HL-60/S4 (cell line): ENCODE measurements around the gene ACAD11.

Experiments
- in situ Hi-C: fragments of 300-500 bp; cut with MboI; formaldehyde crosslinking; loops from 2 replicates; pipeline ENCODE4 v1.14.3; 2022; ENCODE audit warnings: low sequenced_read_pairs

The ACAD11 gene

GRCh38 chr3:132659365-132660051 lies at the start of gene ACAD11:
Gene ACAD11, minus strand, starts transcription at chr3:132659809. Its CDS starts 58 bp downstream, at chr3:132659751.
- in situ Hi-C loops, result loop anchor here (10.0 kb wide), 1 partner anchor 115 kb away; no protein-coding TSS in a partner anchor

GRCh38 chr3:132703733-132704132 lies 44.1 kb upstream of the ACAD11 start:
- in situ Hi-C loops, result no loop called here

- in situ Hi-C loops, result no loop called here
Observed at GRCh38 chr3:132695422-132695821, 35.8 kb upstream of the ACAD11 start.

GRCh38 chr3:132694991-132695390 lies 35.4 kb upstream of the ACAD11 start:
- in situ Hi-C loops, result no loop called here

- in situ Hi-C loops, result no loop called here
Observed at GRCh38 chr3:132690040-132690439, 30.4 kb upstream of the ACAD11 start.

GRCh38 chr3:132682201-132682600 lies 22.6 kb upstream of the ACAD11 start:
- in situ Hi-C loops, result no loop called here

GRCh38 chr3:132681421-132681820 lies 21.8 kb upstream of the ACAD11 start:
- in situ Hi-C loops, result no loop called here

GRCh38 chr3:132679911-132680310 lies 20.3 kb upstream of the ACAD11 start:
- in situ Hi-C loops, result no loop called here

GRCh38 chr3:132675408-132675807 lies 15.8 kb upstream of the ACAD11 start:
- in situ Hi-C loops, result no loop called here

- in situ Hi-C loops, result no loop called here
Observed at GRCh38 chr3:132669256-132669777, 9.7 kb upstream of the ACAD11 start.

- in situ Hi-C loops, result no loop called here
Observed at GRCh38 chr3:132665230-132665745, 5.7 kb upstream of the ACAD11 start.

- in situ Hi-C loops, result no loop called here
Observed at GRCh38 chr3:132662212-132662611, 2.6 kb upstream of the ACAD11 start.

- in situ Hi-C loops, result no loop called here
Observed at GRCh38 chr3:132661101-132661500, 1.5 kb upstream of the ACAD11 start.

GRCh38 chr3:132660811-132661070 lies 1.1 kb upstream of the ACAD11 start:
- in situ Hi-C loops, result no loop called here

GRCh38 chr3:132660052-132660810 lies 622 bp upstream of the ACAD11 start, which contains the start of gene UBA5:
Gene UBA5, plus strand, starts transcription at chr3:132660329. Its CDS starts 209 bp downstream, at chr3:132660538.
- in situ Hi-C loops, result no loop called here

- in situ Hi-C loops, result loop anchor here (10.0 kb wide), 1 partner anchor 114 kb away; no protein-coding TSS in a partner anchor
Observed at GRCh38 chr3:132659000-132659364, 627 bp downstream of the ACAD11 start.

- in situ Hi-C loops, result loop anchor here (10.0 kb wide), 1 partner anchor 113 kb away; no protein-coding TSS in a partner anchor
Observed at GRCh38 chr3:132657869-132658747, 1.5 kb downstream of the ACAD11 start.

- in situ Hi-C loops, result loop anchor here (10.0 kb wide), 1 partner anchor 111 kb away; no protein-coding TSS in a partner anchor
Observed at GRCh38 chr3:132655471-132655870, 4.1 kb downstream of the ACAD11 start.

GRCh38 chr3:132654721-132655120 lies 4.9 kb downstream of the ACAD11 start:
- in situ Hi-C loops, result loop anchor here (10.0 kb wide), 1 partner anchor 110 kb away; no protein-coding TSS in a partner anchor

- in situ Hi-C loops, result loop anchor here (10.0 kb wide), 1 partner anchor 109 kb away; no protein-coding TSS in a partner anchor
Observed at GRCh38 chr3:132654190-132654589, 5.4 kb downstream of the ACAD11 start.
